HPDE6-E6E7 (cell line): Measurements from ENCODE around the gene CDKN1C.
A peak's percentile ranks its signal among the peaks of the same experiment; 100 is the strongest.

Experiments
- DNase-seq: peaks from one replicate; pipeline ENCODE4 v3.0.0; 2011; ENCODE audit warnings: missing footprints; ENCODE audit errors: extremely low spot score

The CDKN1C gene

DNA sequence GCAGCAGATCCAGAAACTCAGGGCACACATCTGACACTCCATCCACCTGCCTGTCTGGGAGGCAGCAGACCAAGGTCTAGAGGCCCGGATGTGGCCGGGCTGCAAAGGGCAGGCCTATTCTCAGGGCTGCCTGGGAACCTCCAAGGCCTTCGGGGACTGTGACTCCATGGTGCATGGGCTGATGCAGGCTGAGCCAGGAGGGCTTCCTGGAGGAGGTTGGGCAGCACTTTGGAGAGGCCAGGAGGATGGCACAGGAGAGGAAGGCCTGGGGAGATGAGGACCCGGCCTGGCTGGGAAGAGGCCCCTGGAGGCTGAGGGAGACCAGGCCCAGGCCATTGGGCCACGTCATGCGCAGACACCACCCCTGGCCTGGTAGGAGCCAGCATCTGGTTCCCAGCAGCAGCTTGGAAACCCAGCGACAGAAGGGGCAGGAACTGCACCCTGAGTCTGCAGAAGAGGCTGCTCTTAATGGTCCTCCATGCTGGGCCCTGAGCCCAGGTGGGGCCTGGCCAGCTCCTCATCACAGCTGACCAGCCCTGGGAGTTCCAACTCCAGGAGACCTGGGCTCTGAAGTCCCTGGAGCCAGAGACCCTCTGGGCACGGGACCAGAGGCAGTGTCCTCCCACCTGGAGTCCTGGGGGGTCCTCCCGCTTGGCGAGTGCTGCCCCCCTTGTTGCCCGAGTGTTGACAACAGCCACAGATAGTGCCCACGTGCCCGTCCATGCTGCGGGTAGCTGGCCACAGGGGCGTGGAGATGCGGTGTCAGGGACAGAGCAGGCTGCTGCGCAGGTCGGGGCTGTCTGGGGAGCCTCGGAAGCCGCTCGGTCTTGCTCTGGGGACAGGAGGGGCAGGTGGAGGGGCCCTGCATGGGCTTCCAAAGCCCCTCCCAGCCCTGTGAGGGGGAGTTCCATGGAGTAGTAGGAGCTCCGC lies 38.1 kb upstream of the CDKN1C start:
- DNase-seq, result no peak

GRCh38 chr11:2922655-2923054 lies 37.1 kb upstream of the CDKN1C start:
- no peak for DNase-seq

DNA sequence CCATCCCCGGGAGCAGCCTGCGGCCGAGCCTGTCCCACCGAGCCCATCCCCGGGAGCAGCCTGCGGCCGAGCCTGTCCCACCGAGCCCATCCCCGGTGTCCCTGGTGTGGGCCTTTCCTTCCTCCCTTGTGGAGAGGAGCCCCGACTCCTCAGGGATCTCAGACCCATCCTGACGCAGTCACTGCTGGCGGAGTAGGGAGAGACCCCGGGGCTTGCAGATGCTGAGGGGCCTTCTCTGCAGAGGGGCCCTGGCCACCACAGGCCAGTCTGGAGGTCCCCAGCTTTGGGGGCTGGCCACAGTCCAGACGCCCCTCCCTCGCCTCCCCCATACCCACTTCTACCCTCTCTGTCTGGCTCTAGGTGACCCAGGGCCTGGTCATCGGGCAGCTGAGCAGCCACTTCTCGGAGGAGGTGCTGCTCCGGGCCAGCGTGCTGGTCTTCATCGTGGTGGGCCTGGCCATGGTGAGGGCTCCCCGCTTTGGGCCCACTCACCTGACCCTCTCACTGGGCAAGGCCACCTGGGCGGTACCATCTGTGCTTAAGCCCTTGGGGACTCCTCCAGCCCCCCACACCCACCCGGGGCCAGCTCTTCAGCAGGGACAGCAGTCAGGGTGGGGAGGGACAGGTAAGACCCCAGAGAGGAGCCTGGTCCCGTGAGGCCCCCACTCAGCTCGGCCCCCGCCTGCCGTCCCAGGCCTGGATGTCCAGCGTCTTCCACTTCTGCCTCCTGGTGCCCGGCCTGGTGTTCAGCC lies 36.3 kb upstream of the CDKN1C start:
- DNase-seq, result no peak

- DNase-seq, result no peak
Observed at GRCh38 chr11:2921261-2921660, 35.7 kb upstream of the CDKN1C start.

DNA sequence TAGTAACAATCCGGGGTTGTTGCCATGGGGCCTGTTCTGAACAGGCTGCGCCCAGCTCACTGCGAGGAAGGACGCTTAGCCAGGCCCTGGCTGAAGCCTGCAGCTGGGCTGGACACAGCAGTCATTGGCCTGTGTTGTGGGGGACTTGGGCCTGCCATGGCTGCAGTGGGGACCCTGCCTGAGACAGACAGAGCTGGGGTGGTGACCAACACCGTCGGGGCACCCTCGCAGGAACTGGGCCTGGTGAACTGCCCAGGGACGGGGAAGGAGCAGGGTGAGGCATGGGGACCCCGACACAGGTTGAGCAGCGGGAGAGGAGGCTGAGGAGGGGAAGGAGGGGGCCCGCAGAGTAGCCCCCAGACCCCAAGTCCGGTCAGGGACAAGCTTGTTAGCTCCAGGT lies 34.8 kb upstream of the CDKN1C start:
- DNase-seq, result no peak

GRCh38 chr11:2919837-2920236 lies 34.3 kb upstream of the CDKN1C start:
- DNase-seq, result no peak

- DNase-seq, result no peak
Observed at GRCh38 chr11:2919188-2919587, 33.6 kb upstream of the CDKN1C start.

- DNase-seq, result no peak
Observed at GRCh38 chr11:2917842-2918490, 32.4 kb upstream of the CDKN1C start.

DNA sequence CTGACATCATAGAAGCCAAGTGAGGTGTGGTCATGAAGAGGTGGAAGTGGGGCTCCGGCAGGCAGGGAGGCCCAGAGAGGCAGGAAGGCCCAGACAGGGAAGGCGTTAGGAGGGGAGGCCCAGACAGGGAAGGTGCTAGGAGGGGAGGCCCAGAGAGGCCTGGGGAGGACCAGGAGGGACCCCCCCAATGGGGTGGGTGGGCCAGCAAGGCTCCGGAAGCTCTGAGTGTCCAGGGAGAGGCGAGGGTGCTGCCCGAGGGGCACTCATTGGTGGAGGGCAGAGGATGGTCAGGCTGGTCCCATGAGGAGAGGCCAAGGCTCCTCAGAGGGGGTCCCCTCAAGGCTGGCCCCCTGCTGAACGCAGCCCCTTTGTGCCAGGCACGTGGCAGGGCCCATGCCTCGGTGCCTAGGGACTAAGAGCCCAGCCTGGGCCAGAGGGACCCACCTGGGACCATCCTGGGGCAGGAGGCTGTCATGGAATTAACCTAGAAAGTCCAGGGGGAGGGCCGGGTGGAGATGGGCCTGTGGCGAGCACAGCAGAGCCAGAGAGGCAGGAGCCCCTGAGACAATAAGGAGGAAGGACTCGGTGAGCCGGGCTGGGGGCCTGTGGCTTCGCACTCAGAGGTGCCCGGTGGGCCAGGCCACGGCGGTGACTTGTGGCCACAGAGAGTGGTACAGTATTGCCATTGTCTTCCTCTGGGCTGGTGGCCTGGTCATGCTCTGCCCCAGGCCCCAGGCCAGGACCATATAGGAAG lies 31.5 kb upstream of the CDKN1C start:
- no peak for DNase-seq

- no peak for DNase-seq
Observed at GRCh38 chr11:2916114-2916891, 30.7 kb upstream of the CDKN1C start.

- DNase-seq, result no peak
Observed at GRCh38 chr11:2915473-2915872, 29.9 kb upstream of the CDKN1C start.

DNA sequence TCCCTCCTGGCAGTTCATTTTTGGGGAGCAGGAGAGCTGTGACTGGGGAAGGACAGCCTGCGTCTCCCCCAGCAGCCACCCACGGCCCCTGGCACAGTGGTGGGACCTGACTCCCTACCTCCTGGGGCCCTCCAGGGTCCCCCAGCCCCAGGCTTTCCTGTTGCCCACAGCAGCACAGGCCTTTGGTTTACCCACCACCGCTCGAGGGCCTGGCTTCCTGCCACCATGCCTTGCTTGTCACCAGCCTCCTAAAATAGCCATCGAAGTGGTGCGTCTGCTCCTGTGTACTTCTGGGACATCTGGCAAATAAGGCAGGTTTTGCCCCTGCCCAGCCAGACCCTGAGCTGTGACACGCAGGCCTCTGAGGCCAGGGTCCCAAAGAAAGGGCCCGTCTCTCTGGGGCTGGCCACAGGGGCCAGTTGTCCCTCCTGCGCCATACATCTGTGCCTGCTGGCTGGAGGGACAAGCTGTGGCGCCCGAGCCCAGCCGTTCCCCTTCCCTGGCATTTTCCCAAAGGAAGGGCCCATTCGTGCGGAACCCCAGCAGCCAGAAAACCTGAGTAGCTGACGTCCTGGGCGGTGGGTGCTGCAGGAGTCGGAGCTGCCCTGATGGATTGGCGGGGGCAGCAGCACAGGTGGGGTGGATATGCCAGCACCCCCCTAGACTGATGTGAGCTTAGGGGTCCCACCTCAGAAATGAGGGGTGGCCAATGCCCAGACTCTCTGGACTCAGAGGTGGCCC lies 29.1 kb upstream of the CDKN1C start:
- DNase-seq, result no peak

DNA sequence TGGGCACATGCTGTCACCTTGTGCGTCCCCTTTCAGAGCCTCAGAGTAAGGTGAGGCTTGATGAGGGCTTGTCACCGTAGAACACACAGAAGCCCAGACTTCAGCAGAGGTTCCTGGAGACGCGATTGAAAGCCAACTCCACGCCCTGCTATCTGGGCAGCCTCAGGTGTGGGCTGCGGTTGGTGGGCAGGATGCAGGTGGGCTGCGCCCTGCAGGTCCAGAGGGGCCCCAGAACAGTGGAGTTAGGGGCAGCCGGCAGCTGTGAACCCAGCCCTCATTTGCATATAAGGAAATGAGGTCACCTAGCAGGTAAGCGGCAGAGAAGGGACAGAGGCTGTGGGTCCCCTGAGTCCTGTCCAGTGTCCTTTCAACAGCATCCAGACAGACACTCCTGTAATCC lies 28.2 kb upstream of the CDKN1C start:
- DNase-seq, result no peak

GRCh38 chr11:2913019-2913431 lies 27.4 kb upstream of the CDKN1C start:
- DNase-seq, result no peak

GRCh38 chr11:2912498-2912897 lies 26.9 kb upstream of the CDKN1C start:
- DNase-seq, result peak; percentile 99

GRCh38 chr11:2911785-2912391 lies 26.3 kb upstream of the CDKN1C start:
- DNase-seq, result no peak

- DNase-seq, result no peak
Observed at GRCh38 chr11:2911088-2911784, 25.7 kb upstream of the CDKN1C start.

GRCh38 chr11:2910401-2910955 lies 24.9 kb upstream of the CDKN1C start:
- no peak for DNase-seq
